WTC11 (cell line): Measurements from ENCODE around the gene TIGD7. TPM values are rescaled to one million over a fixed set of nuclear protein-coding genes. Genes with fewer than 3 reads are reported as not detected.

Experiments used
- ATAC-seq: fragments of 200-7000 bp; cut with Tn5 transposase; 2 replicates; pipeline ENCODE4 v1.10.0; 2021; ENCODE audit warnings: mild to moderate bottlenecking, moderate library complexity
- CTCF ChIA-PET: fragments of 300-600 bp; sonication (Branson Sonifier 250); formaldehyde crosslinking; loops from one replicate; lab custom pipeline; 2021; ENCODE audit warnings: antibody characterized with exemption; lab: Charles Lee
- POLR2A ChIA-PET: fragments of 350-600 bp; sonication (Branson Sonifier 250); formaldehyde crosslinking; loops from one replicate; lab custom pipeline; 2021; ENCODE audit warnings: antibody characterized with exemption; lab: Charles Lee
- DNase-seq: peaks from one replicate; pipeline ENCODE4 v3.0.0; 2021; ENCODE audit warnings: low spot score
- H3K27ac Mint-ChIP-seq: 2 replicates; pipeline ENCODE4 v1.8.0; 2021; ENCODE audit warnings: mixed read lengths
- H3K27me3 Mint-ChIP-seq: 2 replicates; pipeline ENCODE4 v1.8.0; 2021; ENCODE audit warnings: low read depth, mild to moderate bottlenecking, moderate library complexity, mixed read lengths
- H3K36me3 Mint-ChIP-seq: 2 replicates; pipeline ENCODE4 v1.8.0; 2021; ENCODE audit warnings: mixed read lengths
- H3K4me1 Mint-ChIP-seq: 2 replicates; pipeline ENCODE4 v1.8.0; 2022; ENCODE audit warnings: mixed read lengths
- H3K4me3 Mint-ChIP-seq: 2 replicates; pipeline ENCODE4 v1.8.0; 2021; ENCODE audit warnings: mild to moderate bottlenecking, moderate library complexity, mixed read lengths
- H3K9me3 Mint-ChIP-seq: 2 replicates; pipeline ENCODE4 v1.8.0; 2021; ENCODE audit warnings: mixed read lengths
- AFF4 ChIP-seq: sonication (generic); formaldehyde crosslinking; IDR thresholded peaks from 2 replicates; pipeline ENCODE4 v1.8.1; 2023; ENCODE audit warnings: mild to moderate bottlenecking, missing genetic modification reagents, borderline replicate concordance
- ARID4B ChIP-seq: sonication (generic); formaldehyde crosslinking; IDR thresholded peaks from 2 replicates; pipeline ENCODE4 v1.8.0; 2023; ENCODE audit warnings: missing genetic modification reagents, mild to moderate bottlenecking, borderline replicate concordance
- ATF2 ChIP-seq: sonication (generic); formaldehyde crosslinking; IDR thresholded peaks from 2 replicates; pipeline ENCODE4 v1.8.1; 2022; ENCODE audit warnings: low read depth, missing genetic modification reagents, borderline replicate concordance
- ETV6 ChIP-seq: sonication (generic); formaldehyde crosslinking; IDR thresholded peaks from 2 replicates; pipeline ENCODE4 v1.8.1; 2022; ENCODE audit warnings: mild to moderate bottlenecking, missing genetic modification reagents
- FOXJ3 ChIP-seq: sonication (generic); formaldehyde crosslinking; IDR thresholded peaks from 2 replicates; pipeline ENCODE4 v1.9.0; 2021; ENCODE audit warnings: missing genetic modification reagents, mild to moderate bottlenecking, borderline replicate concordance
- FOXP1 ChIP-seq: sonication (generic); formaldehyde crosslinking; IDR thresholded peaks from 2 replicates; pipeline ENCODE4 v1.8.0; 2022; ENCODE audit warnings: missing genetic modification reagents, mild to moderate bottlenecking, moderate library complexity, borderline replicate concordance
- IRF1 ChIP-seq: sonication (generic); formaldehyde crosslinking; IDR thresholded peaks from 2 replicates; pipeline ENCODE4 v1.8.0; 2023; ENCODE audit warnings: missing genetic modification reagents
- JUN ChIP-seq: sonication (generic); formaldehyde crosslinking; IDR thresholded peaks from 2 replicates; pipeline ENCODE4 v1.8.0; 2023; ENCODE audit warnings: mild to moderate bottlenecking, missing genetic modification reagents
- MXD4 ChIP-seq: fragments of 250-450 bp; sonication (Bioruptor Pico); IDR thresholded peaks from 2 replicates; pipeline ENCODE4 v1.8.0; 2021; ENCODE audit warnings: mild to moderate bottlenecking, moderate library complexity, borderline replicate concordance
- PRDM15 ChIP-seq: sonication (generic); formaldehyde crosslinking; IDR thresholded peaks from 2 replicates; pipeline ENCODE4 v1.8.0; 2022; ENCODE audit warnings: missing genetic modification reagents
- PREB ChIP-seq: sonication (generic); formaldehyde crosslinking; IDR thresholded peaks from 2 replicates; pipeline ENCODE4 v1.8.1; 2022; ENCODE audit warnings: mild to moderate bottlenecking, missing genetic modification reagents, moderate library complexity, borderline replicate concordance
- TCF7 ChIP-seq: sonication (generic); formaldehyde crosslinking; IDR thresholded peaks from 2 replicates; pipeline ENCODE4 v1.8.0; 2022; ENCODE audit warnings: mild to moderate bottlenecking, low read depth, missing genetic modification reagents, moderate library complexity
- USF1 ChIP-seq: sonication (generic); formaldehyde crosslinking; IDR thresholded peaks from 2 replicates; pipeline ENCODE4 v1.8.0; 2022; ENCODE audit warnings: mild to moderate bottlenecking, missing genetic modification reagents
- ZBTB21 ChIP-seq: sonication (generic); formaldehyde crosslinking; IDR thresholded peaks from 2 replicates; pipeline ENCODE4 v1.8.1; 2023; ENCODE audit warnings: mild to moderate bottlenecking, missing genetic modification reagents, borderline replicate concordance
- ZNF423 ChIP-seq: fragments of 250-450 bp; sonication (Bioruptor Pico); IDR thresholded peaks from 2 replicates; pipeline ENCODE4 v2.1.2; 2022; ENCODE audit warnings: mild to moderate bottlenecking, moderate library complexity
- total RNA-seq: library from RNA; stranded (reverse); gene quantifications from 3 replicates; pipeline ENCODE4 v1.2.3, GENCODE V29; 2021

The TIGD7 gene
- total RNA-seq, 1 experiment from 2014 or later: 7.0 TPM

GRCh38 chr16:3256866-3257465 is 48.3 kb downstream of the TIGD7 start:
- H3K4me3 Mint-ChIP-seq: no peak overlapping the region
- ATAC-seq (no peak), DNase-seq (no peak)
- ChIA-PET POLR2A (interaction anchor here (0.6 kb wide), 1 partner anchor 15 kb away, joined by 3 read pairs; no protein-coding TSS in a partner anchor), CTCF (interaction anchor here (1.2 to 1.5 kb wide), 2 partner anchors 10 to 22 kb away, joined by 3 to 5 read pairs; partner anchors contain the start of gene ZNF200)
- peaks cover 4% of the 10 kb centered on the region for H3K9me3 Mint-ChIP-seq
- no peaks in the 10 kb centered on the region for H3K36me3 Mint-ChIP-seq
- TF ChIP-seq USF1: no peak
- no peak for TF ChIP-seq TCF7 (CRISPR knock-in tag)
- no peak for TF ChIP-seq PREB
- TF ChIP-seq FOXJ3 (CRISPR knock-in tag): no peak
- no peak for TF ChIP-seq ARID4B (CRISPR knock-in tag)
- no peak for TF ChIP-seq IRF1
- TF ChIP-seq FOXP1 (CRISPR knock-in tag): no peak
- no peak overlapping the region for H3K27ac Mint-ChIP-seq
- peaks cover 58% of the 10 kb centered on the region for H3K27me3 Mint-ChIP-seq
- no peaks in the 10 kb centered on the region for H3K4me1 Mint-ChIP-seq

- Mint-ChIP-seq H3K27me3 (peaks cover 56% of the 10 kb centered on the region), H3K36me3 (no peaks in the 10 kb centered on the region), H3K4me1 (no peaks in the 10 kb centered on the region), H3K9me3 (peaks cover 9% of the 10 kb centered on the region), H3K4me3 (no peak within 1 kb of the TSS), H3K27ac (no peak within 1 kb of the TSS)
- ATAC-seq (no peak), DNase-seq (no peak)
- ChIA-PET POLR2A (interaction anchor here (0.6 kb wide), 1 partner anchor 16 kb away, joined by 3 read pairs; no protein-coding TSS in a partner anchor), CTCF (interaction anchor here (1.2 to 1.5 kb wide), 2 partner anchors 11 to 22 kb away, joined by 3 to 5 read pairs; partner anchors contain the start of gene ZNF200)
- TF ChIP-seq ATF2 (CRISPR knock-in tag) (no peak), JUN (CRISPR knock-in tag) (no peak), ETV6 (CRISPR knock-in tag) (no peak), MXD4 (CRISPR knock-in tag) (no peak), AFF4 (CRISPR knock-in tag) (no peak), ZNF423 (no peak), PRDM15 (CRISPR knock-in tag) (no peak), ZBTB21 (CRISPR knock-in tag) (no peak)
Measured at GRCh38 chr16:3256146-3256865, 48.9 kb downstream of the TIGD7 start, which contains the start of gene MEFV. Gene MEFV, minus strand, starts transcription at chr16:3256633. Its CDS starts 46 bp downstream, at chr16:3256587.
